ENCODE results near the gene LSMEM2. TPM values are rescaled to one million over a fixed set of nuclear protein-coding genes. Genes with fewer than 3 reads are reported as not detected.

Gene LSMEM2
- total and polyA plus RNA-seq, 4 donors, result 0.51 to 1.3 TPM; not detected in 2

DNA sequence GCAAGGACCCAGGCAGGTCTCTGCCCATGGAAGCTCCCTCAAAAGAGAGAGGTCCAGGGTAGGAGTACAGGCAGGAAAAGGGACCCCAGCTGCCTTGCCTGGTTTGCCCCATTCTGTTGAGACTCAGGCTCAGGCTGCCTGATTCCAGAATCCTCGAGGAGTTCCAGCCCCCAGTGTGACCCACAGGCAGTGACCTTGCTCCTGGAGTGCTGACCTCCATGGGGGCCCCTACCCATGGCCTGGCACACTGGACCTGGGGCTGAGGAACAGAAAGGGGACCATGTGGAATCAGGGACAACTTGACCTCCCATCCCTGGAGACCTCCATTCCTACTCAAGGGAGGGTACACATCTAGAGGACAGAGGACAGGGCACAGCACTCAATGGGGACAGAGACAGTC is 13.3 kb upstream of the LSMEM2 start:
- H3K4me3 ChIP-seq (ENCODE audit: low read length in 2 of 2), result no peak overlapping the region

DNA sequence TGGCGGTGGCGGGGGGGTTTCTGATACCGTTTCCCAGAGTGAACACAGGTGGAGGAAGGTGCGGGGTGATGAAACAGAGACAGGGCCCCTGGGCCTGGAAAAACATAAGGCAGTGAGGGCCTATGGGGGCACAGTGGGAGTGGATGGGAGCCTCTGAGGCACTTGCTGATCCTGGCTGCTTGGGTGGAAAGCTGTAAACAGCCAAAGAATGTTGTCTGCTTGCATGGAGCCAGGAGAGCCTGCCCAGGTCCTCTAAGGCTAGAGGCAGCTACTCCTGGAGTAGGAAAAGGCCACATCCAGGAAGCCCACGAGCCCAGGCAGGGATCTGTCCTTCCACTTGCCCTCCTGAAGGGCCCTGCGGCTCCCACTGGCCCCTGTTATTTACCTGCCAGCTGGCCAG is 12.9 kb upstream of the LSMEM2 start:
- intact Hi-C loops (cut with DNase I), result no loop called here
- Histone ChIP-seq H3K27me3 (ENCODE audit: control insufficient read depth in 1 of 2, insufficient read depth in 2 of 2, low read length in 1 of 2) (no peaks in the 10 kb centered on the region), H3K36me3 (ENCODE audit: control insufficient read depth in 1 of 2, insufficient read depth in 2 of 2, low read length in 1 of 2) (no peaks in the 10 kb centered on the region), H3K27ac (ENCODE audit: low read depth in 1 of 2, low read length in 2 of 2) (peak overlapping the region; percentile 79 to 87), H3K4me1 (ENCODE audit: control insufficient read depth in 1 of 2, insufficient read depth in 2 of 2, low read length in 2 of 2) (no peaks in the 10 kb centered on the region), H3K4me3 (ENCODE audit: low read length in 2 of 2) (no peak overlapping the region), H3K9me3 (ENCODE audit: control insufficient read depth, low read length) (no peaks in the 10 kb centered on the region)
- whole genome bisulfite sequencing, 2 donors, result 67 to 71% methylated on average over 6 of the region's 6 CpGs
- ATAC-seq (ENCODE audit: low FRiP score) (no peak), DNase-seq (peak in 1 of 2 donors; percentile 49)

More for the DNA sequence above, 13.3 kb upstream of the LSMEM2 start:
- DNase-seq (no peak), ATAC-seq (ENCODE audit: low FRiP score) (no peak)
- Histone ChIP-seq H3K27ac (ENCODE audit: low read depth in 1 of 2, low read length in 2 of 2) (peak overlapping the region; percentile 79 to 87), H3K36me3 (ENCODE audit: control insufficient read depth in 1 of 2, insufficient read depth in 2 of 2, low read length in 1 of 2) (no peaks in the 10 kb centered on the region), H3K27me3 (ENCODE audit: control insufficient read depth in 1 of 2, insufficient read depth in 2 of 2, low read length in 1 of 2) (no peaks in the 10 kb centered on the region), H3K4me1 (ENCODE audit: control insufficient read depth in 1 of 2, insufficient read depth in 2 of 2, low read length in 2 of 2) (no peaks in the 10 kb centered on the region), H3K9me3 (ENCODE audit: control insufficient read depth, low read length) (no peaks in the 10 kb centered on the region)
- intact Hi-C loops (cut with DNase I), result no loop called here
- 31 to 58% methylated on average over 1 of the region's 1 CpG for WGBS, 2 donors

DNA sequence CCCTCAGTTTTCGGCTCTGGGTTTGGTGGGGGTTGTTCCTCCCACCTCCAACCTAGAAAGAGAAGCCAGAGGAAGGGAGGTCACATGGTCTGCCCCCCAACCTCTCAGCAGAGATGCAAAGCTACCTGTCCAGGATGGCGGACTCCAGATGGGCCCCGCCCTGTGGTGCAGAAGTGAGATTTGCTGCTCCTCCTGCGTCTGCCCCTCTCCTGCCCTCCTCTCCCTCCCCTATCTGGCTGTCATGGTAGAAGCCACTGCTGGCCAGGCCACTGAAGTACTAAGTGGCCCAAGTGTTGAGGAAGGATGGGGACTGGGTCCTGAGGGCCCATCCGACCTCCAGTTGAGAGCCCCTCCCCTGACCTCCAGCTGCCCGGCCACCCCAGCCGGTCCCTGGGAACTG is 12.1 kb upstream of the LSMEM2 start:
- no peaks in the 10 kb centered on the region for H3K4me1 ChIP-seq (ENCODE audit: control insufficient read depth in 1 of 2, insufficient read depth in 2 of 2, low read length in 2 of 2)
- ATAC-seq (ENCODE audit: low FRiP score) (no peak), DNase-seq (peak in 1 of 2 donors; percentile 53)
- 33 to 39% methylated on average over 7 of the region's 7 CpGs for WGBS, 2 donors
- H3K27ac ChIP-seq (ENCODE audit: low read depth in 1 of 2, low read length in 2 of 2), result peak overlapping the region; percentile 38 to 87
- no peaks in the 10 kb centered on the region for H3K36me3 ChIP-seq (ENCODE audit: control insufficient read depth in 1 of 2, insufficient read depth in 2 of 2, low read length in 1 of 2)
- no peaks in the 10 kb centered on the region for H3K9me3 ChIP-seq (ENCODE audit: control insufficient read depth, low read length)
- no peaks in the 10 kb centered on the region for H3K27me3 ChIP-seq (ENCODE audit: control insufficient read depth in 1 of 2, insufficient read depth in 2 of 2, low read length in 1 of 2)
- intact Hi-C loops (cut with DNase I), result no loop called here
- H3K4me3 ChIP-seq (ENCODE audit: low read length in 2 of 2), result peak overlapping the region; percentile 33 to 49

DNA sequence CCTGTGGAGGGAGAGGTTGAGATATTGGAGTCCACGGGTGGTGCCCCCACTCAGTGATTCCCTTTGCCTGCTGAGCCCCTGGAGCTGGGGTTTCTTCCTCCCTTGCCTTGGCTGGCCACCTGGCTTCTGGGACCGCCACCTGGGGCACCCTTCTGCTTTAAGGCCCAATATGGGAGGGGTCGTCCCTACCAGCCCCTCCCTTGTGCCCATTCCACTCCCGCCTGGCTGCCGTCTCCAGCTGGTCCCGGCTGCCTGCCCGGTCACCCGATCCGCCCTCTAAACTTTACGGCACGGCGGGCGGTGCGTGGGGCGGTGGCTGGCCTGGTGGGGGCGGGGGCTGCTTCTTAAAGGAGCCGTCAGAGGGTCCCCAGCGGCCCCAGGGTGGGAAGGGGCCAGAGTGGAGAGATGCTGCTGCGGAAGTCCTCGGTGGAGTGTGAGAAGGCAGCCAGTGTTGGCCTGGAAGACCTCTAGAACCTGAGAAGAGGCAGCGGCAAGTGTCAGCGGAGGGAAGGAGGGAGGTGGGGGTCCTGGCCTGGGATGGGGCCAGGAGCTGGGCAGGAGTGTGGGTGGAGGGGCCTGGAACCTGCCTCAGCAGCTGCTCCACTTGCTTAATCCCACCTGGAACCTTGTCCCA is 11.5 kb upstream of the LSMEM2 start:
- H3K27ac ChIP-seq (ENCODE audit: low read depth in 1 of 2, low read length in 2 of 2), result peak overlapping the region; percentile 38 to 87
- DNase-seq (peak; percentile 75 to 91), ATAC-seq (ENCODE audit: low FRiP score) (peak; percentile 51)
- H3K4me1 ChIP-seq (ENCODE audit: control insufficient read depth in 1 of 2, insufficient read depth in 2 of 2, low read length in 2 of 2), result no peaks in the 10 kb centered on the region
- no peaks in the 10 kb centered on the region for H3K36me3 ChIP-seq (ENCODE audit: control insufficient read depth in 1 of 2, insufficient read depth in 2 of 2, low read length in 1 of 2)
- H3K9me3 ChIP-seq (ENCODE audit: control insufficient read depth, low read length), result no peaks in the 10 kb centered on the region
- peak overlapping the region; percentile 33 to 49 for H3K4me3 ChIP-seq (ENCODE audit: low read length in 2 of 2)
- WGBS, 2 donors, result 3% methylated on average over 22 of the region's 22 CpGs
- H3K27me3 ChIP-seq (ENCODE audit: control insufficient read depth in 1 of 2, insufficient read depth in 2 of 2, low read length in 1 of 2), result no peaks in the 10 kb centered on the region
- intact Hi-C loops (cut with DNase I), result no loop called here

DNA sequence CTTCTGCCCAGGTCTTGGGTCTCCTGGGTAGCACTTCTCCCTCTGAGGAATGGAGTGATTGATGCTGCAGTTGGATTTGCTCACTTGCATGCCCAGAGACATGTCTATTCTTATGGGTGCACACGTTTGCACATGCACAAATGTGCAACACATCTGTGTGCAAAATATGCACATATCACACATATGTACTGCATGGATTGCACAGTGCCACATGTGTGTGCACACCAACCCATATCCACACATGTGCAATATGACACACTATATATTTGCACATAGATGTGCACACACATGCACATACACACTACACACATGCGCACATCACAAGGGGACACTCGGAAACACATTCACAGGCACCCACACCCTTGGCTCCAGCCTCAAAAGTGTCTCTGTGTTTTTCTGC is 10.6 kb upstream of the LSMEM2 start:
- Histone ChIP-seq H3K4me3 (ENCODE audit: low read length in 2 of 2) (no peak overlapping the region), H3K4me1 (ENCODE audit: control insufficient read depth in 1 of 2, insufficient read depth in 2 of 2, low read length in 2 of 2) (no peaks in the 10 kb centered on the region), H3K27me3 (ENCODE audit: control insufficient read depth in 1 of 2, insufficient read depth in 2 of 2, low read length in 1 of 2) (no peaks in the 10 kb centered on the region), H3K9me3 (ENCODE audit: control insufficient read depth, low read length) (no peaks in the 10 kb centered on the region), H3K36me3 (ENCODE audit: control insufficient read depth in 1 of 2, insufficient read depth in 2 of 2, low read length in 1 of 2) (no peaks in the 10 kb centered on the region), H3K27ac (ENCODE audit: low read depth in 1 of 2, low read length in 2 of 2) (peak overlapping the region in 1 of 2 donors; percentile 87)
- ATAC-seq (ENCODE audit: low FRiP score) (no peak), DNase-seq (no peak)
- 9 to 13% methylated on average over 3 of the region's 3 CpGs for WGBS, 2 donors
- intact Hi-C loops (cut with DNase I), result loop anchor here in 1 of 2 donors (2.0 kb wide), 1 partner anchor 31 kb away; the partner anchor contains the start of gene GNAI2

DNA sequence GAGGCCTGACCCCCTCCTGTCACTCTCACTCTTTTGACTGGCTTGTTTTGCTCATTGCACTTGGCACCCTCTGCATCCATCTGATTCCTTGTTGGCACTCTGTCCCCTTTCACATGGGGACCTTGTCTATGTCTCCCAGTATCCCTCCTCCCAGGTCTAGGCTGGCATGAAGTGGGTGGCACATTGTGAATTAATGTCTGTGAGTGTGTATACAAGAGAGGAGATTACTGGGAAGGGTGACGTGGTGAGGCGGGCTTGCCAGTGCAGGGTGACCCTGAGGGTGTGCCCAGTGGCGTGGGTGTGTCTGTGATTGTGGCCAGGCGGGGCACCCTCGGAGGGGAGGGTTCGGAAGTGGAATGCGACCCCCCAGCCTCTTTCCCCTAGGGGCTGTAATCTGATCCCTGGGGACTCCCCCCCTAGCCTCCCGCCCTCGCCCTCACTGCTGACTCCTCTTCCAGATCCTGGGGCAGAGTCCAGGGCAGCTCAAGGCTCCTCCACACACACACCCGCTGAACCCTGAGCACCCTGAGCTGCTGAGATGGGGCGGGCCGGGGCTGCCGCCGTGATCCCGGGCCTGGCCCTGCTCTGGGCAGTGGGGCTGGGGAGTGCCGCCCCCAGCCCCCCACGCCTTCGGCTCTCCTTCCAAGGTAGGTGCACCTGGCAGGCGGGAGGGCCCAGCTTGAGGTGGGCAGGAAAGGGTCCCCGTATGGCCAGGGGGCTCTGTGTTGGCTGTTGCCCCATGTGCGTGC is 10.0 kb upstream of the LSMEM2 start, which contains the start of gene SEMA3B:
Gene SEMA3B (plus strand): TSS at position 445 of the 749 bp plus-strand sequence. CDS start 94 bp downstream, at position 539.
- H3K27ac ChIP-seq (ENCODE audit: low read depth in 1 of 2, low read length in 2 of 2), result peak within 1 kb of the TSS in 1 of 2 donors; percentile 87

DNA sequence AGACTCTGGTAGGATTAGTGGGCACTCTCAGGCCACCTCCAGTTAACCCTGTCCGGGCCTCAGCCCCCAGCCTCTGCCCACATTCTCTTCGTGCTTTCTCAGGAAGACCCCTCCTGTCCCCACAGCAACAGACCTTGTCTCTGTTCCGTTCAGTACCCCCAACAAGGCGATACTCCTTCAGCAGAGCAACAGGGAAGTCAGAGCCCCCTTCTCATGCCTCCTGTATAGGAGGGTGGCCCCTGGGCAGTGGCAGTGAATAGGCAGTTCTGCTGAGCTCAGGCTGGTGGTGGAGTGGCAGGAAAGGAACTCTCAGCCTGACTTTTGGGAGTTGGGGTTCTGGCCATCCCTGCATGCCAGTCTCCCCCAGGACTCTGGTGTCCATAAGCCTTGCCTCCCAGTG is 9.4 kb upstream of the LSMEM2 start:
- WGBS, 2 donors, result 34 to 46% methylated on average over 4 of the region's 4 CpGs
- Histone ChIP-seq H3K27me3 (ENCODE audit: control insufficient read depth in 1 of 2, insufficient read depth in 2 of 2, low read length in 1 of 2) (no peaks in the 10 kb centered on the region), H3K27ac (ENCODE audit: low read depth in 1 of 2, low read length in 2 of 2) (peak overlapping the region in 1 of 2 donors; percentile 87), H3K9me3 (ENCODE audit: control insufficient read depth, low read length) (no peaks in the 10 kb centered on the region), H3K36me3 (ENCODE audit: control insufficient read depth in 1 of 2, insufficient read depth in 2 of 2, low read length in 1 of 2) (no peaks in the 10 kb centered on the region), H3K4me3 (ENCODE audit: low read length in 2 of 2) (no peak overlapping the region), H3K4me1 (ENCODE audit: control insufficient read depth in 1 of 2, insufficient read depth in 2 of 2, low read length in 2 of 2) (no peaks in the 10 kb centered on the region)
- ATAC-seq (ENCODE audit: low FRiP score) (no peak), DNase-seq (no peak)
- intact Hi-C loops (cut with DNase I), result loop anchor here in 1 of 2 donors (2.0 kb wide), 1 partner anchor 33 kb away; the partner anchor contains the start of gene GNAI2

More for the DNA sequence above, 10.0 kb upstream of the LSMEM2 start, which contains the start of gene SEMA3B:
- peak; percentile 83 to 93 for DNase-seq
- Histone ChIP-seq H3K4me3 (ENCODE audit: low read length in 2 of 2) (no peak within 1 kb of the TSS), H3K9me3 (ENCODE audit: control insufficient read depth, low read length) (no peaks in the 10 kb centered on the region), H3K36me3 (ENCODE audit: control insufficient read depth in 1 of 2, insufficient read depth in 2 of 2, low read length in 1 of 2) (no peaks in the 10 kb centered on the region), H3K4me1 (ENCODE audit: control insufficient read depth in 1 of 2, insufficient read depth in 2 of 2, low read length in 2 of 2) (no peaks in the 10 kb centered on the region), H3K27me3 (ENCODE audit: control insufficient read depth in 1 of 2, insufficient read depth in 2 of 2, low read length in 1 of 2) (no peaks in the 10 kb centered on the region)
- intact Hi-C loops (cut with DNase I), result loop anchor here in 1 of 2 donors (2.0 kb wide), 1 partner anchor 32 kb away; the partner anchor contains the start of gene GNAI2
- WGBS, 2 donors, result 10 to 13% methylated on average over 20 to 21 of the region's 21 CpGs
- ATAC-seq (ENCODE audit: low FRiP score), result peak; percentile 17

DNA sequence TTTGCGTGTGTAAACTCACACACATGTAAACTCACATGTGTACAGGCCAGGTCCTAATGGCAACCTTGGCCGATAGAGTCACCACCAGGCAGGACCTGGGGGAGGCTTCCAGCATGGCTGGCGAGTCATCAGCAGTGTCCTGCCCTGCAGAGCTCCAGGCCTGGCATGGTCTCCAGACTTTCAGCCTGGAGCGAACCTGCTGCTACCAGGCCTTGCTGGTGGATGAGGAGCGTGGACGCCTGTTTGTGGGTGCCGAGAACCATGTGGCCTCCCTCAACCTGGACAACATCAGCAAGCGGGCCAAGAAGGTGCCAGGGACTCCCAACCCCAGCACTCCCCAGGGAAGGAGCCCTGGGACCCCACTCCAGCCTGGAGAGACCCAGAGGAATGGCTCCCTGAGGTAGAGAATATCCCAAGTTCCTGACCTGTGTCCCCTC is 8.9 kb upstream of the LSMEM2 start:
- Histone ChIP-seq H3K36me3 (ENCODE audit: control insufficient read depth in 1 of 2, insufficient read depth in 2 of 2, low read length in 1 of 2) (no peaks in the 10 kb centered on the region), H3K27me3 (ENCODE audit: control insufficient read depth in 1 of 2, insufficient read depth in 2 of 2, low read length in 1 of 2) (no peaks in the 10 kb centered on the region), H3K4me1 (ENCODE audit: control insufficient read depth in 1 of 2, insufficient read depth in 2 of 2, low read length in 2 of 2) (no peaks in the 10 kb centered on the region), H3K9me3 (ENCODE audit: control insufficient read depth, low read length) (no peaks in the 10 kb centered on the region), H3K4me3 (ENCODE audit: low read length in 2 of 2) (no peak overlapping the region), H3K27ac (ENCODE audit: low read depth in 1 of 2, low read length in 2 of 2) (no peak overlapping the region)
- ATAC-seq (ENCODE audit: low FRiP score) (no peak), DNase-seq (peak in 1 of 2 donors; percentile 55)
- WGBS, 2 donors, result 59 to 63% methylated on average over 8 of the region's 8 CpGs
- intact Hi-C loops (cut with DNase I), result loop anchor here in 1 of 2 donors (2.0 to 10.0 kb wide), 2 partner anchors 33 to 145 kb away; partner anchors contain the start of gene GNAI2
